HepG2 (cell line): ENCODE measurements around the gene TIFAB. TPM values are rescaled to one million over a fixed set of nuclear protein-coding genes. Genes with fewer than 3 reads are reported as not detected.

Source experiments
- KMT2B ChIP-seq: IDR thresholded peaks from 2 replicates; pipeline ENCODE4 v1.6.1; 2016; ENCODE audit warnings: missing genetic modification reagents, missing compliant biosample characterization
- MATR3 ChIP-seq: sonication (generic); formaldehyde crosslinking; IDR thresholded peaks from 2 replicates; pipeline ENCODE4 v1.4.0; 2020; ENCODE audit warnings: missing genetic modification reagents
- NBN ChIP-seq: fragments of 450-650 bp; conservative IDR thresholded peaks from 2 replicates; pipeline ENCODE4 v1.6.1; 2017
- PRMT3 ChIP-seq: sonication (generic); formaldehyde crosslinking; IDR thresholded peaks from 2 replicates; pipeline ENCODE4 v1.8.1; 2022; ENCODE audit warnings: low read depth, mild to moderate bottlenecking, moderate library complexity, missing genetic modification reagents, borderline replicate concordance
- REPIN1 ChIP-seq: sonication (generic); formaldehyde crosslinking; IDR thresholded peaks from 2 replicates; pipeline ENCODE4 v1.8.0; 2022; ENCODE audit warnings: missing genetic modification reagents, low read depth, mild to moderate bottlenecking, borderline replicate concordance
- SP1 ChIP-seq, 2 experiments: fragments of 450-650 bp in 1 of 2; sonication (generic) in 1 of 2; formaldehyde crosslinking in 1 of 2; IDR thresholded peaks; 2 replicates each; pipeline versions ENCODE4 v1.4.0 to v1.6.1; 2016 to 2020; ENCODE audit warnings: missing genetic modification reagents in 1 of 2
- ZFX ChIP-seq: sonication (generic); formaldehyde crosslinking; IDR thresholded peaks from 2 replicates; pipeline ENCODE4 v1.4.0; 2020; ENCODE audit warnings: mild to moderate bottlenecking, low read depth, missing genetic modification reagents, moderate library complexity
- ZKSCAN1 ChIP-seq: fragments of 150-350 bp; IDR thresholded peaks from 2 replicates; pipeline ENCODE4 v1.6.1; 2014; ENCODE audit warnings: low read length
- ZKSCAN8 ChIP-seq: IDR thresholded peaks from 2 replicates; pipeline ENCODE4 v1.6.1; 2016; ENCODE audit warnings: borderline replicate concordance, missing genetic modification reagents, missing compliant biosample characterization
- ZNF20 ChIP-seq: sonication (generic); formaldehyde crosslinking; IDR thresholded peaks from 2 replicates; pipeline ENCODE4 v1.4.0; 2020; ENCODE audit warnings: mild to moderate bottlenecking, moderate library complexity, missing genetic modification reagents
- ZNF296 ChIP-seq: sonication (generic); formaldehyde crosslinking; conservative IDR thresholded peaks from 2 replicates; pipeline ENCODE4 v1.5.0; 2020; ENCODE audit warnings: mild to moderate bottlenecking, missing genetic modification reagents
- ZNF552 ChIP-seq: sonication (generic); formaldehyde crosslinking; IDR thresholded peaks from 2 replicates; pipeline ENCODE4 v1.9.0; 2022; ENCODE audit warnings: missing genetic modification reagents, mild to moderate bottlenecking, borderline replicate concordance
- ZNF556 ChIP-seq: sonication (generic); formaldehyde crosslinking; IDR thresholded peaks from 2 replicates; pipeline ENCODE4 v1.4.0; 2020; ENCODE audit warnings: mild to moderate bottlenecking, missing genetic modification reagents, borderline replicate concordance
- ZNF776 ChIP-seq: sonication (generic); formaldehyde crosslinking; IDR thresholded peaks from 2 replicates; pipeline ENCODE4 v1.4.0; 2020; ENCODE audit warnings: mild to moderate bottlenecking, missing genetic modification reagents
- polyA plus RNA-seq, 8 experiments: library from polyadenylated mRNA; depleted of rRNA in 3 of 8; stranded (reverse) in 7 of 8; unstranded in 1 of 8; fragments of >200 nt; fragmentation: Illumina TruSeq in 4 of 8; extraction: Trizol in 4 of 8; gene quantifications; 2 replicates each; pipeline versions ENCODE4 v1.2.1 to v1.2.3, GENCODE V29; 2011 to 2016; ENCODE audit warnings: low read depth in 4 of 8, missing spikeins in 1 of 8, mixed read lengths in 1 of 8; ENCODE audit not compliant: insufficient read depth in 1 of 8
- total RNA-seq, 5 experiments: library from RNA; depleted of rRNA; stranded (reverse); fragments of >200 nt; fragmentation: Illumina TruSeq; extraction: Trizol; gene quantifications; 2 replicates each; pipeline ENCODE4 v1.2.3, GENCODE V29; 2016; ENCODE audit warnings: low read depth in 1 of 5
- TF ChIP-seq, protein P1 (sequence below): sonication (generic); formaldehyde crosslinking; IDR thresholded peaks from 2 replicates; pipeline ENCODE4 v1.5.1; 2020; ENCODE audit warnings: missing genetic modification reagents, mild to moderate bottlenecking, borderline replicate concordance
- TF ChIP-seq, protein P2 (sequence below): sonication (generic); formaldehyde crosslinking; IDR thresholded peaks from 2 replicates; pipeline ENCODE4 v1.5.0; 2020; ENCODE audit warnings: missing genetic modification reagents
- TF ChIP-seq, protein P3 (sequence below): sonication (generic); formaldehyde crosslinking; IDR thresholded peaks from 2 replicates; pipeline ENCODE4 v1.4.0; 2020; ENCODE audit warnings: missing genetic modification reagents, mild to moderate bottlenecking, borderline replicate concordance
- TF ChIP-seq, protein P4 (sequence below): sonication (generic); formaldehyde crosslinking; IDR thresholded peaks from 2 replicates; pipeline ENCODE4 v1.4.0; 2020; ENCODE audit warnings: missing genetic modification reagents, low read depth, mild to moderate bottlenecking, borderline replicate concordance
- TF ChIP-seq, protein P5 (sequence below): sonication (generic); formaldehyde crosslinking; IDR thresholded peaks from 2 replicates; pipeline ENCODE4 v1.4.0; 2020; ENCODE audit warnings: missing genetic modification reagents

The TIFAB gene
- total and polyA plus RNA-seq, 2 of the 13 experiments (the other 11 are each of a cell fraction or from before 2014, with no cell fraction given): not detected

DNA sequence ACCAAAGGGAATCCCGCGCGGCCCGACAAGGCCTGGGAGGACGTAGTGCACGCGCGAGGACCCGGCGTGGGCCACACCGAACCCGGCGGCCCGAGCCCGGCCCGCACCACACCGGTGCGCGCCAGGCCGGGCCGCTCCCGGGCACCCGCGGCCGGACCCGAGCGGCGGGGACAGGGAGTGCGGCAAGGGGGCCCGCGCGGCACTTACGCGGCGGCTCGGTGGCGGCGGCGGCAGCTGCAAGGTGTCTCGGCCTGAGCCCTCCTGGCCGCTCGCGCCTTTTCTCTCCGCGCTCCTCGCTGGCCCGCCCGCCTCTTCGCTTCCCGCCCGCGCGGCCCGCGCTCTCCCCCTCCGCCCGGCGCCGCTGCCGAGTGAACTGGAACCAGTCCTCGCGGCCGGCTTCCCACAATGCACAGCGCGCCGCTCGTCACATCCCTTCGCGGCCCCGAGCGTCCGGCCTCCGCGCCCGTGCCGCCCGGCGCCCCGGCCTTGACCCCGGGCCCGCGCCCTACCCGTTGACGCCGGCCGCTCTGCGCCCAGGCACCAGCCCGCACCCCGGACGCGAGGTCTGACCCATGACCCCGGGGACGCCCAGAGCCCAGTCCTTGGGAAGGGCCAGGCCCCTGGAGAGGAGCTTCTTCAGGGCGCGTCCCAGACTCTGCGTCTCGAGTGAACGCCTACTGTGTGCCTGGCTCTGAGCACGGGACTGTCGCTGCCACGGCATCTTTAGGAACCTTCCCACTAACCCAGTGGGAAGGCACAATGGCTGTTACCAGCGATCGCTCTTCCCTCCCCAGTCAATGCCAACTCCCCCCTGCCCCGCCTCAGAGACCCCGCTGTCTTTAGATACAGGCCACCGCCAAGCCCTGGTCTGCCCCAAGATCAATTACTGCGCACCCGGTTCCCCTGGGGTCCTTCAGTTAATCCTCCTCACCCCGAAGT, 53.0 kb downstream of the TIFAB start, which contains the start of gene MACROH2A1 (continued):
- TF ChIP-seq ZKSCAN8: no peak
- TF ChIP-seq, protein P1, sequence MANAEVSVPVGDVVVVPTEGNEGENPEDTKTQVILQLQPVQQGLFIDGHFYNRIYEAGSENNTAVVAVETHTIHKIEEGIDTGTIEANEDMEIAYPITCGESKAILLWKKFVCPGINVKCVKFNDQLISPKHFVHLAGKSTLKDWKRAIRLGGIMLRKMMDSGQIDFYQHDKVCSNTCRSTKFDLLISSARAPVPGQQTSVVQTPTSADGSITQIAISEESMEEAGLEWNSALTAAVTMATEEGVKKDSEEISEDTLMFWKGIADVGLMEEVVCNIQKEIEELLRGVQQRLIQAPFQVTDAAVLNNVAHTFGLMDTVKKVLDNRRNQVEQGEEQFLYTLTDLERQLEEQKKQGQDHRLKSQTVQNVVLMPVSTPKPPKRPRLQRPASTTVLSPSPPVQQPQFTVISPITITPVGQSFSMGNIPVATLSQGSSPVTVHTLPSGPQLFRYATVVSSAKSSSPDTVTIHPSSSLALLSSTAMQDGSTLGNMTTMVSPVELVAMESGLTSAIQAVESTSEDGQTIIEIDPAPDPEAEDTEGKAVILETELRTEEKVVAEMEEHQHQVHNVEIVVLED (CRISPR knock-in tag): peak; percentile 26; the same call in 1 of the 2 replicates
- TF ChIP-seq ZFX (CRISPR knock-in tag): peak; percentile 89
- 0 out of 2 replicates have a peak, but pooled peaks have one; percentile 5 for TF ChIP-seq REPIN1 (CRISPR knock-in tag)
- TF ChIP-seq ZNF296 (CRISPR knock-in tag): no peak
- TF ChIP-seq, protein P2, sequence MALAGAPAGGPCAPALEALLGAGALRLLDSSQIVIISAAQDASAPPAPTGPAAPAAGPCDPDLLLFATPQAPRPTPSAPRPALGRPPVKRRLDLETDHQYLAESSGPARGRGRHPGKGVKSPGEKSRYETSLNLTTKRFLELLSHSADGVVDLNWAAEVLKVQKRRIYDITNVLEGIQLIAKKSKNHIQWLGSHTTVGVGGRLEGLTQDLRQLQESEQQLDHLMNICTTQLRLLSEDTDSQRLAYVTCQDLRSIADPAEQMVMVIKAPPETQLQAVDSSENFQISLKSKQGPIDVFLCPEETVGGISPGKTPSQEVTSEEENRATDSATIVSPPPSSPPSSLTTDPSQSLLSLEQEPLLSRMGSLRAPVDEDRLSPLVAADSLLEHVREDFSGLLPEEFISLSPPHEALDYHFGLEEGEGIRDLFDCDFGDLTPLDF (CRISPR knock-in tag): peak; percentile 73; the same call in 1 of the 2 replicates
- no peak for TF ChIP-seq ZNF20 (CRISPR knock-in tag)
- no peak for TF ChIP-seq ZNF556
- no peak for TF ChIP-seq SP1 (IDR thresholded peaks at IDR 0.05)
- 0 out of 2 replicates have a peak, but pooled peaks have one; percentile 34 for TF ChIP-seq SP1 (CRISPR knock-in tag; IDR thresholded peaks at IDR 0.05)
- TF ChIP-seq, protein P3, sequence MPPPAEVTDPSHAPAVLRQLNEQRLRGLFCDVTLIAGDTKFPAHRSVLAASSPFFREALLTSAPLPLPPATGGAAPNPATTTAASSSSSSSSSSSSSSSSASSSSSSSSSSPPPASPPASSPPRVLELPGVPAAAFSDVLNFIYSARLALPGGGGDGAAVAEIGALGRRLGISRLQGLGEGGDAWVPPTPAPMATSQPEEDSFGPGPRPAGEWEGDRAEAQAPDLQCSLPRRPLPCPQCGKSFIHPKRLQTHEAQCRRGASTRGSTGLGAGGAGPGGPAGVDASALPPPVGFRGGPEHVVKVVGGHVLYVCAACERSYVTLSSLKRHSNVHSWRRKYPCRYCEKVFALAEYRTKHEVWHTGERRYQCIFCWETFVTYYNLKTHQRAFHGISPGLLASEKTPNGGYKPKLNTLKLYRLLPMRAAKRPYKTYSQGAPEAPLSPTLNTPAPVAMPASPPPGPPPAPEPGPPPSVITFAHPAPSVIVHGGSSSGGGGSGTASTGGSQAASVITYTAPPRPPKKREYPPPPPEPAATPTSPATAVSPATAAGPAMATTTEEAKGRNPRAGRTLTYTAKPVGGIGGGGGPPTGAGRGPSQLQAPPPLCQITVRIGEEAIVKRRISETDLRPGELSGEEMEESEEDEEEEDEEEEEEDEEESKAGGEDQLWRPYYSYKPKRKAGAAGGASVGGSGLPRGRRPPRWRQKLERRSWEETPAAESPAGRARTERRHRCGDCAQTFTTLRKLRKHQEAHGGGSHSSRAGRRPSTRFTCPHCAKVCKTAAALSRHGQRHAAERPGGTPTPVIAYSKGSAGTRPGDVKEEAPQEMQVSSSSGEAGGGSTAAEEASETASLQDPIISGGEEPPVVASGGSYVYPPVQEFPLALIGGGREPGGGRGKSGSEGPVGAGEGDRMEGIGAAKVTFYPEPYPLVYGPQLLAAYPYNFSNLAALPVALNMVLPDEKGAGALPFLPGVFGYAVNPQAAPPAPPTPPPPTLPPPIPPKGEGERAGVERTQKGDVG (CRISPR knock-in tag): peak; percentile 50; the same call in 1 of the 2 replicates
- TF ChIP-seq, protein P4, sequence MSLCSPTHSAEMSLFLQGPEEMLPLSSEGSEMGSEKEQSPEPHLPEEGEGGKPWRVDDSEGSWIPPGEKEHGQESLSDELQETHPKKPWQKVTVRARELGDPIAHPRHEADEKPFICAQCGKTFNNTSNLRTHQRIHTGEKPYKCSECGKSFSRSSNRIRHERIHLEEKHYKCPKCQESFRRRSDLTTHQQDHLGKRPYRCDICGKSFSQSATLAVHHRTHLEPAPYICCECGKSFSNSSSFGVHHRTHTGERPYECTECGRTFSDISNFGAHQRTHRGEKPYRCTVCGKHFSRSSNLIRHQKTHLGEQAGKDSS (CRISPR knock-in tag): no peak
- peak; percentile 92 for TF ChIP-seq ZKSCAN1
- TF ChIP-seq KMT2B: peak; percentile 63; the same call in 1 of the 2 replicates
- no peak for TF ChIP-seq NBN
- peak; percentile 85; the same call in 1 of the 2 replicates for TF ChIP-seq ZNF776
- TF ChIP-seq ZNF552 (CRISPR knock-in tag): no peak
- no peak for TF ChIP-seq MATR3 (CRISPR knock-in tag)
- TF ChIP-seq PRMT3 (CRISPR knock-in tag): 0 out of 2 replicates have a peak, but pooled peaks have one; percentile 30
- TF ChIP-seq, protein P5, sequence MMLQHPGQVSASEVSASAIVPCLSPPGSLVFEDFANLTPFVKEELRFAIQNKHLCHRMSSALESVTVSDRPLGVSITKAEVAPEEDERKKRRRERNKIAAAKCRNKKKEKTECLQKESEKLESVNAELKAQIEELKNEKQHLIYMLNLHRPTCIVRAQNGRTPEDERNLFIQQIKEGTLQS (CRISPR knock-in tag): no peak
